Smooth muscle cell (in vitro differentiated cells): ENCODE results near the gene GALNT18. TPM values are rescaled to one million over a fixed set of nuclear protein-coding genes. Genes with fewer than 3 reads are reported as not detected.

Experiments used
- DNase-seq: peaks from one replicate; lab custom pipeline; 2025; ENCODE audit not compliant: unreplicated experiment; lab: John Stamatoyannopoulos, UW
- H2AFZ ChIP-seq: fragments of 200-600 bp; sonication (generic); 2 replicates; pipeline ENCODE4 v1.6.0; 2016; ENCODE audit warnings: antibody characterized with exemption, low read depth, mild to moderate bottlenecking
- H3F3A ChIP-seq: fragments of 200-600 bp; sonication (generic); 2 replicates; pipeline ENCODE4 v1.6.0; 2017; ENCODE audit warnings: antibody characterized with exemption, low read depth
- H3K27ac ChIP-seq: fragments of 200-600 bp; sonication (generic); 2 replicates; pipeline ENCODE4 v1.5.1; 2016; ENCODE audit warnings: low read depth, mild to moderate bottlenecking
- H3K27me3 ChIP-seq: fragments of 200-600 bp; sonication (generic); 2 replicates; pipeline ENCODE4 v1.6.1; 2016; ENCODE audit warnings: low read depth, mild to moderate bottlenecking
- H3K36me3 ChIP-seq: fragments of 200-600 bp; sonication (generic); 2 replicates; pipeline ENCODE4 v1.5.1; 2016; ENCODE audit warnings: low read depth
- H3K4me1 ChIP-seq: fragments of 200-600 bp; sonication (generic); 2 replicates; pipeline ENCODE4 v1.5.1; 2016; ENCODE audit warnings: low read depth
- H3K4me2 ChIP-seq: fragments of 200-600 bp; sonication (generic); 2 replicates; pipeline ENCODE4 v1.6.0; 2016; ENCODE audit warnings: mild to moderate bottlenecking
- H3K4me3 ChIP-seq: fragments of 200-600 bp; sonication (generic); 2 replicates; pipeline ENCODE4 v1.5.1; 2016; ENCODE audit warnings: mild to moderate bottlenecking
- H3K79me2 ChIP-seq: fragments of 200-600 bp; sonication (generic); 2 replicates; pipeline ENCODE4 v1.6.0; 2016; ENCODE audit warnings: low read depth, mild to moderate bottlenecking
- H3K9ac ChIP-seq: fragments of 200-600 bp; sonication (generic); 2 replicates; pipeline ENCODE4 v1.6.0; 2016; ENCODE audit warnings: low read depth
- H3K9me3 ChIP-seq: fragments of 200-600 bp; sonication (generic); replicated peaks from 2 replicates; pipeline ENCODE4 v1.5.1; 2016; ENCODE audit warnings: low read depth
- H4K20me1 ChIP-seq: fragments of 200-600 bp; sonication (generic); 2 replicates; pipeline ENCODE4 v1.6.0; 2016; ENCODE audit warnings: low read depth
- WGBS: methylation state at CpG from one replicate; pipeline ENCODE4 v1.1.7; 2016; ENCODE audit warnings: low lambda C conversion rate; 5-methylcytosine and 5-hydroxymethylcytosine counted together
- polyA plus RNA-seq: library from polyadenylated mRNA; unstranded; fragments of >200 nt; fragmentation: Nextera tagmentation; extraction: Ambion mirVana; gene quantifications from 2 replicates; pipeline ENCODE4 v1.2.1, GENCODE V29; 2016
- total RNA-seq: library from RNA; depleted of rRNA; stranded (reverse); fragments of >200 nt; gene quantifications from 2 replicates; pipeline ENCODE4 v1.2.3, GENCODE V29; 2014
- TF ChIP-seq, protein P1 (sequence below): fragments of 200-600 bp; sonication (generic); IDR thresholded peaks from 2 replicates; pipeline ENCODE4 v1.5.1; 2017; ENCODE audit warnings: borderline replicate concordance, mild to moderate bottlenecking, antibody characterized with exemption; ENCODE audit not compliant: insufficient read depth, poor library complexity, severe bottlenecking

The GALNT18 gene
- total and polyA plus RNA-seq, 2 experiments from 2014 or later = 11.5 to 16.3 TPM

DNA sequence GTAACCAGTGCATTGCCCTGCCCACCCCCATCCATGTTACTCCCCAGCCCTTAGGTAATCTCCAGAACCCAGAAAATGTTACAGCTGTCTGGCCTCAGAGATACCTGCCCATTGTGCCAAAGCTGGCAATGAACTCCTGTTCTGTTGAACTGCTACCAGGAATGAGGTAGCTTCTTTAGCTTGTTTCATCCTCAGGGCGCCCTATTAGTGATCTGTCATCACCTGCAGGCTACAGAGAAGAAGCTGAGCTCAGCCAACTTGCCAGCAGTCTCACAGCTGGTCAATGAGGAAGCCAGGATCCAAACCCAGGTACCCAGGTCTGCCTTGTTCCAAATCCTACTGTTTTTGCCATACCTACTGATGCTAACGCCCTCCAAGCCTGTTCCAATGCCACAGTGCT is 88.7 kb downstream of the GALNT18 start:
- no peak for DNase-seq
- Histone ChIP-seq H3K4me3 (no peak overlapping the region), H3K79me2 (no peaks in the 10 kb centered on the region)

DNA sequence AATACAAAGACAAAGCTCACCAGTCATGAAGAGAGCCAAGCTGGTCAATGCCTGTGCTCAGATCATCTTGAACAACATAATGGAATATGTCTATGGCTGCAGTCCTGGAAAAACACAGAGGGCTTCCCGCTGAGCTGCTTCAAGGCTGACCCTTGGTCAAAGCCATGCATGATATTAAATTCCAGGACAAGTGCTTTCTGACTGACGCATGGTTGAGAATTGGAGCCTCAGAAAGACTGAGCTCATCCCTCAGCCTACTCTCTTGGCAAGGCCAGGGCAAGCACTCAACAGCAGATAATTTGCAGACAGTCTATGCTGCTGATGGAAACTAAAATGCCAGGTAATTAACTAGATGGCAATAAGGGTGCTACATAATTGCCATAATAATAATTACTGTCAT is 89.2 kb downstream of the GALNT18 start:
- Histone ChIP-seq H3K79me2 (no peaks in the 10 kb centered on the region), H3F3A (no peaks in the 10 kb centered on the region), H4K20me1 (peaks cover 9% of the 10 kb centered on the region), H3K27ac (no peak overlapping the region), H2AFZ (no peak overlapping the region), H3K4me1 (no peaks in the 10 kb centered on the region), H3K27me3 (no peaks in the 10 kb centered on the region), H3K4me2 (no peak overlapping the region), H3K9ac (no peak overlapping the region), H3K9me3 (no peaks in the 10 kb centered on the region), H3K36me3 (no peaks in the 10 kb centered on the region), H3K4me3 (no peak overlapping the region)
- WGBS = 89% methylated on average over 2 of the region's 2 CpGs
- DNase-seq = no peak
- TF ChIP-seq, protein P1, sequence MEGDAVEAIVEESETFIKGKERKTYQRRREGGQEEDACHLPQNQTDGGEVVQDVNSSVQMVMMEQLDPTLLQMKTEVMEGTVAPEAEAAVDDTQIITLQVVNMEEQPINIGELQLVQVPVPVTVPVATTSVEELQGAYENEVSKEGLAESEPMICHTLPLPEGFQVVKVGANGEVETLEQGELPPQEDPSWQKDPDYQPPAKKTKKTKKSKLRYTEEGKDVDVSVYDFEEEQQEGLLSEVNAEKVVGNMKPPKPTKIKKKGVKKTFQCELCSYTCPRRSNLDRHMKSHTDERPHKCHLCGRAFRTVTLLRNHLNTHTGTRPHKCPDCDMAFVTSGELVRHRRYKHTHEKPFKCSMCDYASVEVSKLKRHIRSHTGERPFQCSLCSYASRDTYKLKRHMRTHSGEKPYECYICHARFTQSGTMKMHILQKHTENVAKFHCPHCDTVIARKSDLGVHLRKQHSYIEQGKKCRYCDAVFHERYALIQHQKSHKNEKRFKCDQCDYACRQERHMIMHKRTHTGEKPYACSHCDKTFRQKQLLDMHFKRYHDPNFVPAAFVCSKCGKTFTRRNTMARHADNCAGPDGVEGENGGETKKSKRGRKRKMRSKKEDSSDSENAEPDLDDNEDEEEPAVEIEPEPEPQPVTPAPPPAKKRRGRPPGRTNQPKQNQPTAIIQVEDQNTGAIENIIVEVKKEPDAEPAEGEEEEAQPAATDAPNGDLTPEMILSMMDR = no peak

More for the DNA sequence above, 88.7 kb downstream of the GALNT18 start:
- Histone ChIP-seq H2AFZ (no peak overlapping the region), H3K9ac (no peak overlapping the region), H4K20me1 (peaks cover 14% of the 10 kb centered on the region), H3K4me2 (no peak overlapping the region), H3K4me1 (no peaks in the 10 kb centered on the region), H3K27me3 (no peaks in the 10 kb centered on the region), H3F3A (no peaks in the 10 kb centered on the region), H3K27ac (no peak overlapping the region), H3K36me3 (no peaks in the 10 kb centered on the region), H3K9me3 (no peaks in the 10 kb centered on the region)
- TF ChIP-seq, protein P1 = no peak
- 84% methylated on average over 2 of the region's 2 CpGs for WGBS

DNA sequence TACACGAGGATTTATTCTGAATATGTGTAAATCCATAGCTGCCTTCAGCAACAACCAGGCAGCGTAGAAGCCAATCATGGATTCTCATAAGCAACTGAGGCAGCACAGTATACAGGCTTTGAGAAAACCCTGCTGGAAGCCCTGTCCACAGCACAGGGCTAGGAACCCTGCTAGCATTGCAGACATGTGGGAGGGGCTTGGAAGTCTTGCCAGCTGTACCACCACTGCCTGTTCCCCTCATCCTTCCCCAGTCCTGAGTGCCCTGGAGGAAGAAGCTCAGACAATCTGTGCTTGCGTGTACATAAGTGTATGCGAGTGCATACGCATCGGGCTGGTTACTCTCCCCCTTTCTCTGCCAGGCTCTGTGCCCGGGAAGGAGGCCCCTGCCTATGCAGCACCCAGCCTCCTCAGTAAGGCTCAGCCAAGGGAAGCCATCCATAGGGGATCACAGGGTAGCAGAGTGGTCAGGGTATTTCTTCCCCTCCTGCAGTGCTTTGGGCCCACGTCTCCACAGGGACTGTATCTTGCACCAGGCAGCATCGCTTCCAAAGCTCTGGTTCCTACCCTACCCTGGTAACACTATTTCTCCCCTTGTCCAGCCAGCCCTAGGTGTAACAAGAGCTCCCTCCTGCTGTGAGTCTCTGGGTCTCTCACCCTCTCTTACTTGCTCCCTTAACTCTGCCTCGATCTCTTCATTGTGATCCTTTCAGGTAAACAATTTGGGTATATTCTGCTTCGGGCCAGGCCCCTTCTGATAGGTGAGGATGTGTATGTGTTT is 90.5 kb downstream of the GALNT18 start:
- Histone ChIP-seq H3K27me3 (no peaks in the 10 kb centered on the region), H3K4me2 (no peak overlapping the region), H2AFZ (no peak overlapping the region), H3K4me3 (no peak overlapping the region), H3K79me2 (no peaks in the 10 kb centered on the region), H3K4me1 (no peaks in the 10 kb centered on the region), H3K27ac (no peak overlapping the region), H3K9me3 (no peaks in the 10 kb centered on the region), H3F3A (no peaks in the 10 kb centered on the region), H3K9ac (no peak overlapping the region), H4K20me1 (no peaks in the 10 kb centered on the region), H3K36me3 (no peaks in the 10 kb centered on the region)
- 94% methylated on average over 11 of the region's 11 CpGs for WGBS
- TF ChIP-seq, protein P1 = no peak
- no peak for DNase-seq

DNA sequence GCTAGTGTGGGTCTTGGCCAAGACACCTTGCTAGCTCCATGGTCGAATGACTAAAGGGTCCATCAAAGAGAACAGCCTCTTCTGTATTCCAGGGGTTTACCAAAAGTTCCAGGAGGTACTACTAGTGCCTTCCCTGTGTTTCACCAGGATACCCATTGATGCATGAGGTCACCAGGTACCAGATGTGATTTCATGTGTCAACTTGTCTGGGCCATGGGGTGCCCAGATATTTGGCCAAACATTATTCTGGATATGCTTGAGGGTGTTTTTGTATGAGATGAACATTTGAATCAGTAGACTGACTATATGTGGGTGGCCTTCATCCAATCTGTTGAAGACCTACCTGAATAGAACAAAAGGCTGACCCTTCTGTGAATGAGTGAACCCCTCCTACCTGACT is 92.8 kb downstream of the GALNT18 start:
- H2AFZ ChIP-seq = no peak overlapping the region
- H4K20me1 ChIP-seq = no peaks in the 10 kb centered on the region
- no peaks in the 10 kb centered on the region for H3K4me1 ChIP-seq
- DNase-seq = no peak
- TF ChIP-seq, protein P1 = no peak
- H3K79me2 ChIP-seq = no peaks in the 10 kb centered on the region
- no peaks in the 10 kb centered on the region for H3K36me3 ChIP-seq
- no peak overlapping the region for H3K4me2 ChIP-seq
- H3K27me3 ChIP-seq = no peaks in the 10 kb centered on the region
- H3K4me3 ChIP-seq = no peak overlapping the region
- H3K27ac ChIP-seq = no peak overlapping the region
- WGBS = 86% methylated on average over 1 of the region's 1 CpG
- no peaks in the 10 kb centered on the region for H3K9me3 ChIP-seq
- no peak overlapping the region for H3K9ac ChIP-seq
- no peaks in the 10 kb centered on the region for H3F3A ChIP-seq
